Neural cell (in vitro differentiated cells): Measurements from ENCODE around the gene FXYD6. TPM values are rescaled to one million over a fixed set of nuclear protein-coding genes. Genes with fewer than 3 reads are reported as not detected.

ENCODE experiments used
- H2AFZ ChIP-seq: fragments of 200-600, 300-800 bp; sonication (generic), shearing (Covaris generic); 2 replicates; pipeline ENCODE4 v1.6.0; 2014; ENCODE audit warnings: low read depth, mild to moderate bottlenecking, antibody characterized with exemption, low read length, moderate library complexity
- H3F3A ChIP-seq: fragments of 200-600 bp; shearing (Covaris generic); 2 replicates; pipeline ENCODE4 v1.6.1; 2016; ENCODE audit warnings: mild to moderate bottlenecking, moderate library complexity, mixed read lengths, antibody characterized with exemption, low read length; ENCODE audit not compliant: insufficient read depth, poor library complexity, severe bottlenecking
- H3K27ac ChIP-seq: fragments of 200-600, 300-800 bp; sonication (generic), shearing (Covaris generic); 2 replicates; pipeline ENCODE4 v1.5.1; 2014; ENCODE audit warnings: mild to moderate bottlenecking, low read length, moderate library complexity
- H3K27me3 ChIP-seq: fragments of 300-800, 200-600 bp; sonication (generic), shearing (Covaris generic); 2 replicates; pipeline ENCODE4 v1.6.0; 2014; ENCODE audit warnings: mild to moderate bottlenecking, low read depth, low read length, moderate library complexity; ENCODE audit not compliant: insufficient read depth
- H3K36me3 ChIP-seq: fragments of 300-800, 200-600 bp; sonication (generic), shearing (Covaris generic); 2 replicates; pipeline ENCODE4 v1.5.1; 2014; ENCODE audit warnings: mild to moderate bottlenecking, antibody characterized with exemption, low read length, moderate library complexity; ENCODE audit not compliant: insufficient read depth
- H3K4me2 ChIP-seq: fragments of 300-800, 200-600 bp; sonication (generic), shearing (Covaris generic); 2 replicates; pipeline ENCODE4 v1.6.0; 2014; ENCODE audit warnings: mild to moderate bottlenecking, low read length
- H3K4me3 ChIP-seq: fragments of 300-800, 200-600 bp; sonication (generic), shearing (Covaris generic); 2 replicates; pipeline ENCODE4 v1.5.1; 2014; ENCODE audit warnings: mild to moderate bottlenecking, low read length, moderate library complexity
- H3K79me2 ChIP-seq: fragments of 200-600 bp; shearing (Covaris generic); replicated peaks from 2 replicates; pipeline ENCODE4 v1.6.0; 2014; ENCODE audit warnings: mild to moderate bottlenecking, low read length, moderate library complexity; ENCODE audit not compliant: insufficient read depth
- H3K9ac ChIP-seq: fragments of 300-800, 200-600 bp; sonication (generic), shearing (Covaris generic); 2 replicates; pipeline ENCODE4 v1.6.1; 2016; ENCODE audit warnings: mild to moderate bottlenecking, low read length, mixed read lengths
- H3K9me2 ChIP-seq: fragments of 200-600 bp; shearing (Covaris generic); 2 replicates; pipeline ENCODE4 v1.6.1; 2016; ENCODE audit warnings: mild to moderate bottlenecking, low read length, mixed read lengths; ENCODE audit not compliant: insufficient read depth
- H3K9me3 ChIP-seq: fragments of 200-600, 300-800 bp; sonication (generic), shearing (Covaris generic); 2 replicates; pipeline ENCODE4 v1.6.1; 2016; ENCODE audit warnings: mild to moderate bottlenecking, mixed run types, low read length, moderate library complexity, mixed read lengths
- H4K20me1 ChIP-seq: fragments of 200-600 bp; shearing (Covaris generic); 2 replicates; pipeline ENCODE4 v1.6.1; 2016; ENCODE audit warnings: mild to moderate bottlenecking, mixed run types; ENCODE audit not compliant: insufficient read depth
- CTCF ChIP-seq: fragments of 450-650 bp; IDR thresholded peaks from 2 replicates; pipeline ENCODE4 v1.5.1; 2014; ENCODE audit warnings: antibody characterized with exemption, mild to moderate bottlenecking, moderate library complexity; ENCODE audit not compliant: poor library complexity, severe bottlenecking
- EP300 ChIP-seq: fragments of 450-650 bp; conservative IDR thresholded peaks from 2 replicates; pipeline ENCODE4 v1.6.1; 2014; ENCODE audit warnings: antibody characterized with exemption, mild to moderate bottlenecking, moderate library complexity; ENCODE audit not compliant: poor library complexity, severe bottlenecking
- EZH2 ChIP-seq: fragments of 200-600, 300-800 bp; shearing (Covaris generic), sonication (generic); IDR thresholded peaks from 2 replicates; pipeline ENCODE4 v1.6.1; 2014; ENCODE audit warnings: antibody characterized with exemption, low read length, borderline replicate concordance, mild to moderate bottlenecking; ENCODE audit not compliant: insufficient read depth, poor library complexity, severe bottlenecking
- MXI1 ChIP-seq: fragments of 450-650 bp; conservative IDR thresholded peaks from 2 replicates; pipeline ENCODE4 v1.6.1; 2014; ENCODE audit warnings: antibody characterized with exemption, mild to moderate bottlenecking; ENCODE audit not compliant: poor library complexity, severe bottlenecking
- POLR2AphosphoS5 ChIP-seq: IDR thresholded peaks from 2 replicates; pipeline ENCODE4 v1.6.1; 2012
- RAD21 ChIP-seq: fragments of 450-650 bp; conservative IDR thresholded peaks from 2 replicates; pipeline ENCODE4 v1.6.1; 2014; ENCODE audit warnings: antibody characterized with exemption, mild to moderate bottlenecking, moderate library complexity
- REST ChIP-seq: IDR thresholded peaks from 2 replicates; pipeline ENCODE4 v1.6.1; 2012; ENCODE audit warnings: borderline replicate concordance
- SMC3 ChIP-seq: fragments of 450-650 bp; conservative IDR thresholded peaks from 2 replicates; pipeline ENCODE4 v1.6.1; 2014; ENCODE audit warnings: antibody characterized with exemption, mild to moderate bottlenecking, moderate library complexity; ENCODE audit not compliant: poor library complexity
- TAF1 ChIP-seq: IDR thresholded peaks from 2 replicates; pipeline ENCODE4 v1.6.1; 2012; ENCODE audit warnings: low read depth
- polyA plus RNA-seq: library from polyadenylated mRNA; depleted of rRNA; stranded (reverse); fragments of >200 nt; gene quantifications from 2 replicates; pipeline ENCODE4 v1.2.3, GENCODE V29; 2014

Gene FXYD6
- polyA plus RNA-seq, 1 donor from 2014 or later: 218 TPM

GRCh38 chr11:117907276-117908108, 31.0 kb upstream of the FXYD6 start:
- TF ChIP-seq EZH2 (no peak), POLR2AphosphoS5 (no peak), TAF1 (no peak), MXI1 (no peak)
- Histone ChIP-seq H3F3A (no peaks in the 10 kb centered on the region), H3K79me2 (no peaks in the 10 kb centered on the region), H3K9me2 (no peaks in the 10 kb centered on the region), H3K27ac (peak overlapping the region; percentile 38), H2AFZ (no peak overlapping the region), H4K20me1 (no peaks in the 10 kb centered on the region), H3K9me3 (no peaks in the 10 kb centered on the region), H3K4me3 (no peak overlapping the region), H3K4me2 (no peak overlapping the region), H3K9ac (no peak overlapping the region), H3K27me3 (no peaks in the 10 kb centered on the region), H3K36me3 (no peaks in the 10 kb centered on the region)

DNA sequence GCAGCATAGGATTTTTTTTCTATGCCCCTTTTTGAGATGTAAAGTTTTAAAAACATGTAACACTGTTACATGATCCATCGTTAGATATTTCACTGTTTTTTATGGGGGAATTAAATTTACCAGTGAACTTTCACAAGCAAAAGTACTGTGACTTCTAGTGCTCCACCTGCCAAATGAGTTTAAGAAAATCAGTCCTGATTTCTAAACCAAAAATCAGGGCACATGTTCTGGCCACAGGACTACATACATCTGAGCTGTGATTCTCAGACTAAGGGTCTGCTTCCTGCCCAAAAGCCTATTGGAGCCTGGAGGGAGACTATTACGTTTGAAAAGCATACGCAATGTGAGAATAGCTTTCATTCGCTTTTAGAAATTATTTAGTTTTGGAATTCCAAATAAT, 30.3 kb upstream of the FXYD6 start:
- no peaks in the 10 kb centered on the region for H4K20me1 ChIP-seq
- no peak overlapping the region for H2AFZ ChIP-seq
- H3K27me3 ChIP-seq: no peaks in the 10 kb centered on the region
- H3K9ac ChIP-seq: no peak overlapping the region
- H3K4me3 ChIP-seq: no peak overlapping the region
- no peak overlapping the region for H3K4me2 ChIP-seq
- no peak overlapping the region for H3K27ac ChIP-seq
- no peaks in the 10 kb centered on the region for H3K36me3 ChIP-seq
- no peaks in the 10 kb centered on the region for H3K79me2 ChIP-seq
- H3K9me3 ChIP-seq: no peaks in the 10 kb centered on the region
- H3F3A ChIP-seq: no peaks in the 10 kb centered on the region
- no peaks in the 10 kb centered on the region for H3K9me2 ChIP-seq
- no peak for TF ChIP-seq POLR2AphosphoS5
- no peak for TF ChIP-seq RAD21
- no peak for TF ChIP-seq REST

GRCh38 chr11:117906126-117906525, 29.7 kb upstream of the FXYD6 start:
- Histone ChIP-seq H3K9me3 (no peaks in the 10 kb centered on the region), H3K27me3 (no peaks in the 10 kb centered on the region), H4K20me1 (no peaks in the 10 kb centered on the region), H2AFZ (no peak overlapping the region), H3K4me3 (no peak overlapping the region), H3K27ac (no peak overlapping the region), H3K36me3 (no peaks in the 10 kb centered on the region), H3F3A (no peaks in the 10 kb centered on the region), H3K4me2 (no peak overlapping the region), H3K9ac (no peak overlapping the region), H3K9me2 (no peaks in the 10 kb centered on the region), H3K79me2 (no peaks in the 10 kb centered on the region)
- no peak for TF ChIP-seq POLR2AphosphoS5
- TF ChIP-seq RAD21: no peak
- TF ChIP-seq CTCF: no peak
- TF ChIP-seq EP300: no peak
- TF ChIP-seq TAF1: no peak
- TF ChIP-seq SMC3: no peak
- no peak for TF ChIP-seq MXI1
